HG03039 (cell line): ENCODE measurements around the gene C9orf152.
"Not testable (repeated sequence)": the region's sequence is repeated elsewhere in the genome, so short reads cannot be mapped to it uniquely, and the experiment has no call there.

ENCODE experiments used
- ATAC-seq: cut with Tn5 transposase; IDR thresholded peaks from one replicate; pipeline ENCODE4 v1.9.1; 2021; ENCODE audit warnings: mild to moderate bottlenecking, moderate library complexity; ENCODE audit not compliant: unreplicated experiment

The C9orf152 gene, protein sequence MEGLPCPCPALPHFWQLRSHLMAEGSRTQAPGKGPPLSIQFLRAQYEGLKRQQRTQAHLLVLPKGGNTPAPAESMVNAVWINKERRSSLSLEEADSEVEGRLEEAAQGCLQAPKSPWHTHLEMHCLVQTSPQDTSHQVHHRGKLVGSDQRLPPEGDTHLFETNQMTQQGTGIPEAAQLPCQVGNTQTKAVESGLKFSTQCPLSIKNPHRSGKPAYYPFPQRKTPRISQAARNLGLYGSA

DNA sequence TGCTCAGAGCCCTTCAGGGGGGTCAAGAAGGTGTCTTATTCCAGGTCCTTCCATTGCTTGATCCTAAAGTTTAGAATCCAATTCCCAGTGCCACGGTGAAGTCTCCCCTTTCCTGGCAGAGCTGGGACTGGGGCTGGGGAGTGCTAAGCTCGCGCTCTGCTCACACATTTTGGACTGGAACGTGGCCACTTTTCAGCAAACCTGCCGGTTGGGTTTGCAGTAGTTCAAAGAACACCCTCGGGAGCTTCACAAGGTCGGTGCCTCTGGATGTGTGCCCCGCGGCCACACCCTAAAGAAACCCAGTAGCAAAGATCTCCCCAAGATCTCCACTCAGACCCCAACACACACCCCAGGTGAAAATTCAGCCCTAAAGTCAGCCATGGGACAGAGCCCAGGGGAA, at the start of gene C9orf152:
Gene C9orf152 (minus strand): TSS at position 129 of the 400 bp plus-strand sequence. CDS start 580 bp downstream, outside the sequence.
- no peak for ATAC-seq

DNA sequence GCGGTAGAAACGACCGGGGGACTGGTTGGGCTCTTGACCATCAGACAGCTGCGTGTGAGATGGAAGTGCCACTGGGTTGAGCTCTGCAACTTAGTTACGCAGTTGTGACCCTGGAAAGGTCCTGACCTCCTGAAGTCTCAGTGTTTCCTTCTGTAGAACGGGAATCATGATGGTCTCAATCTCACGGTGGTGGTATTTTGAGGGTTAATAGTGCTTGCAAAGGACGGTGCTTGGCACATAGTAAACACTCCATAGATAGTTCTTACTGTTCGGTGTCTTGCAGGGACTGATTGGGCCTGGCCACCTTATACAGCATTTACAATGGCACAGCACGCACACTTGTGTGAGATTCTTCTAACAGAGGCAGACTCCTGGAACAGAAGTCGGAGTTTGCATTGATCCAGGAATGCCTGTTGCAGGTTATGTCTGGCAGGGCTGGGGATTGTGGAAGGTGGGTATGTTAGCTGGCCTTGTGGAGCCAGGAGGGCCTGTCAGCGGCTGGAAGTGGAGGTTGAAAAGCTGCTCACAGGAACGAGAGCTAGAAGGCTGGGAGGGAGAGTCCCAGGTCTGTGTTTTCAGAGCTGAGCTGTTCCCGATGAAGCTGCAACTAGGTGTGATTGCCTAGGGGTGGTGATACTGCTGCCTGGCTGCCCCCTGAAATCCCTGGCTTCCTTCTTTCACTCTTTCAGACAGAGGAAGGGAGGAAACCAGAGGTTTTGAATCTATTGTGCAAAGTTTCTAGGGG, 49.3 kb upstream of the C9orf152 start:
- no peak for ATAC-seq

DNA sequence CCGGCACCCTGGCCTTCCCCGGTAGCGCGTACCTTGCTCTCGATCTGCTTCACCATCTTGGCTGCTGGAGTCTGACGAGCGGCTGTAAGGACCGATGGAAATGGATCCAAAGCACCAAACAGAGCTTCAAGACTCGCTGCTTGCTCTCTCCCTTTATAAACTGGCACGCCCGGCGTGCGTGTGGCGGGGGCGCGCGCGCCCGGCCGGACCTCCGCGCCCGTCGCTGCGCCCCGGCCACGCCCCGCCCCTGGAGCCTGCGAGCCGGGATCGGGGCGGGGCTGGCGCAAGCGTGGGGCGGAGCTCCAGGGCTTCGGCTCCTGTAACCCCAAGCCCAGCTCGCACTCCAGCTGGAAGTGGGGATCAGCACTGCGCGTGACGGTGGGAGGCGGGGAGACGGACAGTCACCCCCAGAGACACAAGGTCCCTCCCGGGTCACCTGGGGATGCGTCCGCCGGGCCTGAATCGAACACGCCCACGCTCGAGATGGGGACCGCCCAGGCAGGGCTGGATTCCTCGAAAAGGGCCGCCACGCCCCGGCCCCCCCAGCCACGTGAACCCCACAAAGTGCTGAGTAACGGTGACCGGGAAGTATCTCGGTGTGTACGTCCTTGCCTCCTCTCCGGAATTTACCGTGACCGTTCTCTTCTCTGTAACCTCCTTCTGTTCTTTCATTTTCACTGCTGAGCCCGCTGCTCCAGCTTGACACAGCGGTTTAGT, 48.6 kb upstream of the C9orf152 start, which contains the start of gene TXN:
Gene TXN (minus strand): TSS at position 128 of the 717 bp plus-strand sequence. CDS start 72 bp downstream, at position 56.
- peak; percentile 72 for ATAC-seq

DNA sequence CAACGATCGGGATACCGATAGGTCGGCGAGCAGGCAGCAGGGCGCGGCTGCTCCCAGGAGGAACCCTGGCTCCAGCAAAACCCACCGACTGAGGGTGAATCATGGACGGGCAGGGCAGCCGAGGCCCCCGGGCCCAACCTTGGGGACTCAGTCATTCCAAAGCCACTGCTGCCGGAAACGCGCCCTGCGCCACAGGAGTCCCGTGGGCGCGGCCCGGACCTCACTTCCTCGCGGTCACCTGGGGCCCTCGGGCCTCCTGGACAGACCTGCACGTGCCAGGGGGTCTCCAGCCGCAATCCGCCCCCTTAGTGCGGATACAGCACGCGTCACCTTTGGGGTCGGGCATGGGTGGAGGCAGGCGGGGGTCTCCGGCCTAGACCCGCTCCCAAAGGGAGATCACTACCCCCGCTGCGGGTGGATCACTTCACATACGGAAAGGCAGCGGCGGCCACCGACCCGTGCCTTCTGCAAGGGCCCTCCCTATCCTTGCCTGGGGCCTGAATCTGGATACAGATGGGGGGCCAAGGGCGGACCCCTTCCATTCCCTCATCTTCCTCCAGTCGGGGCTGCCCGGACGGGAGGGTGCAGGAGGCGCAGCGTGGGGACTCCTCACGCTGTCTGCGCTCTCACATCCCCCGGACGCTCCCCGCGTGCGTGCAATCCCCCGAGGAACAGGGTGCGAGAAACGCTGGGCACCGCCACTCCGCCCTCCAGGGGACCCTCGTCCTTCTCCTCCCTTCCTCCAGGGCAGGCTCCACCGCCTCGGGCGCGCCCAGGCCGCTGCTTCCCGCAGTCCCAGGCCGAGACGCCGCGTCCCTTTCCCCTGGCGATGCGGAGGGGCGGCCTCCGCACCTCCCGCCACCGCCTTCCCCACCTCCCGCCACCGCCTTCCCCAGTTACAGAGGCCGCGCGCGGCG, 47.8 kb upstream of the C9orf152 start:
- ATAC-seq, result peak; percentile 15

DNA sequence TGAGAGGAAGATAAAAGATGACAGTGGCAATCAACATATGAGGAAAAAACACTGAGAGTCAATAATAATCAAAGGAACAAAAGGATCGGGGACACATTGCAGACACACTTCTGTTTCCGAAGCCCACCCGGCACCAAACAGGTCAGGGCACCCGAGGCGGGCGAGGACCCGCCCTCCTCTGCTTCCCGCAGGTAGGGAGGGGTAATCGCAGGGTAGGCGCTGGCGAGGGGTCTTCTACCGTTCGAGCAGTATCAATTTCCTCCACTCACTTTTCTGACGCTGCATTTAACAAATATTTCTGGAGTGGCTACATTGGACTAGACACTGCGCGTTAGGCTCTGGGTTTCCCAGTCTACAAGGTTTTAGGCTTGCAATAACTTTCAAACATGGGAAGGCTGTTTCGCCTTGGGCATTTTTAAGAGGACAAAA, 47.1 kb upstream of the C9orf152 start:
- ATAC-seq, result no peak

DNA sequence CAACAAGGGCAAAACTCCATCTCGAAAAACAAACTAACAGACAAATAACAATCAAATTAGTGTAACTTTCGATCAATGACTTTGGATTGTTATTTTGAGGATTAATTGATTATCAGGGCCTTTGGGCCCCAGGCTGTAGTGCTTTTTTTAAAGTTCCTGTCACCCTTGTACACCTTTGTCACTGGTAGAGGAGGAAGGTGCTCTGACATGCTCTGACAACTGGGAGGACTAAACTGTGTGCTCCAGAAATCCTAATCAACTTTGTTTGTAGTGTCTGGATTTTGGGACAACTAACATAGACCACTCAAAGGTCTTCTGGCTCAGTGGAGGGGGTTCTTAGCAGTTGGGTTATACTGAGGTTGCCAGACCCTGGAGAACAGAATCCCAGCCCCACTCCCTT, 46.5 kb upstream of the C9orf152 start:
- no peak for ATAC-seq

DNA sequence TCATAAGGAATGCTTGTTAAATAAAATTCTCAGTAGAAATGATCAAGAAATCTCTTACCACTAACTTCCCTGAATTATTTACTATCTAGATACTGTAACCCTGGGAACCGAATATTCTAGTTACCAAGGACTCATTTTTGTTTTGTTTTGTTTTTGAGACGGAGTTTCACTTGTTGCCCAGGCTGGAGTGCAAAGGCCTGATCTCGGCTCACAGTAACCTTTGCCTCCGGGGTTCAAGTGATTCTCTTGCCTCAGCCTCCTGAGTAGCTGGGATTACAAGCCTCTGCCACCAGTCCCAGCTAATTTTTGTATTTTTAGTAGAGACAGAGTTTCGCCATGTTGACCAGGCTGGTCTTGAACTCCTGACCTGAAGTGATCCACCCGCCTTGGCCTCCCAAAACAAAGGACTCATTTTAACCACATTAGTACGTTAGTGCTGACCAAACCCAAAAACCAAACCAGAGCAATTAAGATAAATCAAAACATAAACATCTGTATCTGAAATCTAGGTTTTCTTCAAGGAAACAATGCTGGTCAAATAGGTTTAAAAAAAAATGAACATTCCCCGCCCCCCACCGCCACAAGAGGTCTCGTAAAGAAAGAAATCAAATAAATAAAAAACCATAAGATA, 44.7 kb upstream of the C9orf152 start:
- ATAC-seq, result no peak

DNA sequence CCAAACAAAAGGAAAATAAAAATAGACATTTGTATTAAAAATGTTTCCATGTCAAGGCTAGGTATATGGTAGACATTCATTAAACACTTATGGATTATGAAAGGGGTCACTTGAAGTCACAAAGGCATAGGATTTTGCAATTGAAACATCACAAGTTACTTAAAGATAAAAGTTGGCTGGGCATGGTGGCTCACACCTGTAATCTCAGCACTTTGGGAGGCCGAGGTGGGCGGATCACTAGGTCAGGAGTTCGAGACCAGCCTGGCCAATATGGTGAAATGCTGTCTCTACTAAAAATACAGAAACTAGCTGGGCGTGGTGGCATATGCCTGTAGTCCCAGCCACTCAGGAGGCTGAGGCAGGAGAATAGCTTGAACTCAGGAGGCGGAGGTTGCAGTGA, 43.8 kb upstream of the C9orf152 start:
- not testable (repeated sequence) for ATAC-seq

DNA sequence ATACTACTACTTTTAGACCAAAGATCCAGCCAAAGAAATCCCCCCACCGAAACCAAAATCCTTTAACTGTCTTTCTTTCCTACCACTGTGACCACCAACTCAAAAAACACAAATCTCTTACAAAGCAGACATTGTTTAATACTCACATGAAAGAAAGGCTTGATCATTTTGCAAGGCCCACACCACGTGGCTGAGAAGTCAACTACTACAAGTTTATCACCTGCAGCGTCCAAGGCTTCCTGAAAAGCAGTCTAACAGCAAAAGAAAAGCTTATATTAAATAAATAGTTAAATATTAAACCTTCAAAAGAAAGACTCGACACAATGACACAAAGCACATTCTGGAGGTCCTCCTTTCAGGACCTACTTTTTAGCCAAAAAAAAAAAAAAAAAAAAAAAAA, 43.3 kb upstream of the C9orf152 start:
- ATAC-seq, result no peak

DNA sequence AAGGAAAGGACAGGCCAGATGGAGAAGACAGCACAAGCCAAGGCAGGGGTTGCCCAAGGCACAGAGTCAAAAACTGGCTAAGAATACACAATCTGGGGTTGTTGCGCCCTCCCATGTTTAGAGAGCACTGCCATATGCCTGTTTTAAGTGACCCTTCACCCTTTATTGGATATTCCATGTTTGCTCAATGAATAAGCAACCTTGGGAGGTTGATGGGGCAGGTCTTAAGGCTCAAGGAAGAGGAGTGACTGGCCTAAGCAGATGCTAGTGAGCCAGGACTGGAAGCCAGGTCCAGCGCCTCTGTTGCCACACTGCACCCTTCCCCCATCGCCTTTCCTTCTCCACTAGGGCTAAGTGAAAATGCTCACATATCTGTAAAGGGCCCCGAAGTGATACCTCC, 41.6 kb upstream of the C9orf152 start:
- ATAC-seq, result no peak

DNA sequence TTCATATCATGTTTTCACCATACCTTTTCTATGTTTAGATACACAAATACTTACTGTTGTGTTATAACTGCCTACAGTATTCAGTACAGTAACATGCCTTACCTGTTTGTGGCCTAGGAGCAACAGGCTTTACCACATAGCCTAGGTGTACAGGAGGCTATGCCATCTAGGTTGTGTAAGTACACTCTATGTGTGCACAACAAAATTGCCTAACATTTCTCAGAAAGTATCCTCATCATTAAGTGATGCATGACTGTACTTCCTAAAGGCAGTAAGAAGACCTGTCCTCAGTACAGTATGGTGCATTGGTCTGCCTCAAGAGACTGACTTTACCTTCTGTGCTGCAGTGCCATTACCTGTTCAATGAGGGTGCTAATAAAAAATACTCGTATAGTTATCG, 40.4 kb upstream of the C9orf152 start:
- ATAC-seq, result no peak

DNA sequence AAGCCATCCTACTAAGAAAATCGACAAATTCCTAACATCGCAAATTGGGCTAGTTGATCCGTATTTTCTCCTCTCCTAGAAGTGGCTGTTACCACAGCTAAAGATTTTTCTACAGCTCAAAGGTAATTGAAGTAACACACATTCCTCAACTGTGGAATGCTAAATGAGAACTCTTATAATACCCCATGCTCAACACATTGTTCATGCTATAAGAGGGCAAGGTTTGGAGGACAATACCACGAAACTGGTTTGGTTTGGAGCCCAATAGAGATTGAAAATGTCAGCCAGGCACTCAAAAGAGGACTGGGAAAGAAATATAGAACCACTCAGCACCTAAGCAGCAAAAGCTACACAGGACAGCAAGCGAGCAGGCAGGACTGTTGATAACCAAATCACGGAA, 38.3 kb upstream of the C9orf152 start:
- no peak for ATAC-seq

DNA sequence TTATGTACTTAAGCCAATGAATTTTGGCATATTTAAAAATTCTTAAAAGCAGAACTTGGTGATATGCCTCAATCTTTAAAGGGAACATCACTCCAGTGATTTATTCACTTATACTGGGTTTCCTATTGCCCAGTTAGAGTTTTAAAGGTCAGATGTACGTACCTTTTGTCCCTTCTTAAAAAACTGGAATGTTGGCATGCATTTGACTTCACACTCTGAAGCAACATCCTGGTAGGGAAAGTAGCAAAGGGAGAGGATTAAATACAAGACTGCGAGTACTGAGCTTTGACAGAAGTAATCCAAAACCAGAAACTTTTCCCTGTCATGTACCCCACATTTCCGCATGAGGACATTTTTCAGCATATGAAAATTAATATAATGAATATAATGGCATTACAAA, 36.7 kb upstream of the C9orf152 start:
- ATAC-seq, result no peak

DNA sequence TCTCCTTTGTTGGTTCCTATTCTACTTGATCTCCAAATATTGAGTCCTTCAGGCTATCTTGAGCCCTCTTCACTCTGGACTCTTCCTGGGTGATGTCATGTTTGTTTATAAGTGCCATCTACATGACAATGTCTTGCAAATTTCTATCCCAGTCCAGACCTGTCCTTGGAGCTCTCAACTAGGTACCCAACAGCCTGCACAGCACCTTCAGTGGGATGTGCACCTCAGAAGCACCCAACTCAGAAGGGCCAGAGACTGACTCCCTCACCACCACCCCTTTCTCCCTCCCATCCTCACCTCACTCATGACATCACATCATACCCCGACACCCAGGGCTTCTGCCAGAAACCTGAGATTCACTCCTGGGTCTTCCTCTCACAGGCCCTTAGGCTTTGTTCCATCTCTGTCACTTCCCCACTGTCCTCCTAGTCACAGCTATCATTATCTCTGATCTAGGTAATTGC, 33.9 kb upstream of the C9orf152 start:
- no peak for ATAC-seq

DNA sequence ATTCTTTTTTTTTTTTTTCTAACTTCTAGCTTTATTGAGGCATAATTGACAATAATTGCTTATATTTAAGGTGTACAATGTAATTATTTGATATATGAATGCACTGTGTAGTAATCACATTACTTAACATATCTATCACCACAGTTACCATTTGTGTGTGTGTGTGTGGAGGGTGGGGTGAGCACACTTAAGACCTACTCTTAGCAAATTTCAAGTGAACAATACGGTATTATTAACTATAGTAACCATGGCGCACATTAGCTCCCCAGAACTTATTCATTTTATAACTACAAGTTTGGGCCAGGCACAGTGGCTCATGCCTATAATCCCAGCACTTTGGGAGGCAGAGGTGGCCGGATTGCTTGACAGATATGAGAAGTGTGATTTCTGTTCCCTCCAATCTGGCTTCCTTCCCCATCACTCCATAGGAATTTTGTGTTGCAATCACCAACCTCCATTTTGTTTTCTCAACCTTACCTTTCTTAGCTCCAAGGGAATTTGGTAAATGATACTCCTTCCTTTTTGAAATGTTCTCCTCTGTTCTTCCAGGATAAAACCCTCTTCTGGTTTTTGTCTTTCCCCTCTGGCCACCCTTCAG, 33.4 kb upstream of the C9orf152 start:
- ATAC-seq, result no peak

DNA sequence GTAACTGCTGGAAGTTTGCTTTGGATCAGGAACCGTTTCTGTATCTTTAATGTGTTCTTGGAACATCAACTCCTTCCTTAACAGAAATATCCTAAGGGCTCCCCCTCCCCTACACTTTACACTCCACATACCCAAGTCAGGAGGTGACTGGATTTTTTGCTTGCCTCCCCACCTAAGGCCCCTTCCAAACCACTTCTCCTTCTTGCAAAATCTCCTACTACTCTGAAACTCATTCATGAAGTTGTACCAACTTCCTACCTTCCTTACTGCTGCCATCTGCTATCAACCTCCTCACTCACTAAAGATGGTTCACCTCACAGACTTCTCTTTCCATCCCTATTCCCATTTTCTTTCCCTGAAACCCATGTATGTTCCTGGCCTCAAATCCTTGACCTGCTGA, 32.2 kb upstream of the C9orf152 start:
- ATAC-seq, result no peak

DNA sequence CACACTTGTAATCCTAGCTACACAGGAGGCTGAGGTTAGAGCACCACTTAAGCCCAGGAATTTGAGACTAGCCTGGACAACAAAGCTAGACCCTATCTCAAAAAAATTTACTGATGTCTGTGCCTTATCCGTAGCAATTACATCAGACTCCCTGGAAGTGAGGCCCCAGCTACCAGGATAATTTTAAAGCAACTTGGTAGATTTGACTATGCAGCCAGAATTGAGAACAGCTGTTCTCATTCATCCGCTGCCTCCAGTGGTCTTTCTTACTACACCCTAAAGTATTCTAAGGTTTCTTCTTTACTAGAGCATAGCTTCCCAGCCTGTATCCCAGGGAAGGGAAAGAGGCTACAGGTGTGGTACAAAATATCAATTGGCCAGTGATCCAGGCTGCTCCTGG, 20.4 kb upstream of the C9orf152 start:
- ATAC-seq, result no peak

DNA sequence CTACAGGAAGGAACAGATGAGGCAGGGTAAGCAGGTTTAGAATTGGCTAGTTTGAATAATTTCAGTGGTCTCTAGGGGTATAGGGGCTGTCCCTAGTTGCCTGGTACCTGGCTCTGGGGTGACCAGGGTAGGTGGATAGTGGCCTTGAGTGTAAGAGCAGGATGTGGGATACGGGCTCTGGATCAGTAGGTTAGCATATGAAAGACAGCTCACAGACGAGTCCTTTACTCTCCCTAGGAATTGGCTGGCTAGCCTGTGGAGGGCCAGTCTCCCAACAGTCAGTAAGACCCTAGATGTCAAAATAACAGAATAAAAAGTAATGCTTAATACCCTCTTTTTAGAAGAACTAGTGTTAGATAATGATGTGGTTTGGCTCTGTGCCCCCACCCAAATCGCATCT, 16.6 kb upstream of the C9orf152 start:
- ATAC-seq, result no peak

DNA sequence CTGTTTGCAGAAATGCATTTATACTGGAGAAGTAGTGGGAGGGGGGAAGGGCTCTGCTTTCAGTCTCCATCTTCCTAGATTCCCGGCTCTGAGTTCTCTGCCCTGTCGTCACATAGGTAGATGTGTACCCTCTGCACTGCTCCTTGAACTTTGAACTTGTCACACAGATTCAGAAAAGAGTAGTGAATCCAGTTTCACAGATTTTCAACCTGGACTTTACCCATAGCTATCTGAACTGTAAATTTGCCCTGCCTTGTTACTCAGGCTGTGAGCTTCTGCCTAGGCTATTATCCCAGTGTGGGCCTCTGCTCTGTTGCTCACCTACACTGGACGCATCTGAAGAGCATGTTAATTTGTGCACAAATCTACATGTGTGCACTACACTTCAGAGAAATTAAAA, 12.8 kb upstream of the C9orf152 start:
- ATAC-seq, result no peak

DNA sequence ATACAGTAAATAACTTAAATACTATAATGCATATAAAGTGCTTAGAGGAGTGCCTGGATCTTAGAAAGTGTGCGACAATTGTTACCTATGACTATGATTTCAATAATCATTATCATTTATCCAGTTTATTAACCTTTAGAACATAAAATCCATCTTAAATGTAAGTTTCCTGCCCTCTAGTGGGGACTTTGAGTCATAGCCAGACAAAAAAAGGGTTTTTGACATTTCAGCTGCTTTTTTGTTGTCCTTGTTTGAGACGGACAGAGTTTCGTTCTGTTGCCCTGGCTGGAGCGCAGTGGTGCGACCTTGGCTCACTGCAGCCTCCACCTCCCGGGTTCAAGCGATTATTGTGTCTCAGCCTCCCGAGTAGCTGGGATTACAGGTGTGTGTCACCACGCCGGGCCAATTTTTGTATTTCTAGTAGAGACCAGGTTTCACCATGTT, 9.7 kb upstream of the C9orf152 start:
- ATAC-seq, result no peak
